MCF 10A (cell line): ENCODE results near the gene IGF1. TPM values are rescaled to one million over a fixed set of nuclear protein-coding genes. Genes with fewer than 3 reads are reported as not detected.

ENCODE experiments used
- BruUV-seq: library from RNA; stranded (reverse); fragments of 400-500 nt; replicated peaks from 2 replicates; lab custom pipeline; 2021; lab: Mats Ljungman, UMichigan
- CTCF ChIA-PET: fragments of 300-600 bp; sonication (Branson Sonifier 250); formaldehyde crosslinking; extraction: SDS; loops from one replicate; lab custom pipeline; 2021; ENCODE audit warnings: antibody characterized with exemption, inconsistent platforms; lab: Yijun Ruan, JAX
- POLR2A ChIA-PET: fragments of 300-600, 350-650 bp; sonication (Branson Sonifier 250); formaldehyde crosslinking; extraction: SDS; loops from one replicate; lab custom pipeline; 2020; ENCODE audit warnings: antibody characterized with exemption, inconsistent platforms; lab: Yijun Ruan, JAX
- DNase-seq: peaks from one replicate; pipeline ENCODE4 v3.0.0-alpha.2; 2018; ENCODE audit not compliant: unreplicated experiment
- H3K27ac Mint-ChIP-seq: one replicate; pipeline ENCODE4 v1.8.0; 2022; ENCODE audit warnings: mild to moderate bottlenecking, low read depth, mixed read lengths; ENCODE audit not compliant: unreplicated experiment
- H3K27me3 Mint-ChIP-seq: one replicate; pipeline ENCODE4 v1.8.0; 2022; ENCODE audit warnings: mixed read lengths; ENCODE audit not compliant: insufficient read depth, unreplicated experiment
- H3K36me3 Mint-ChIP-seq: one replicate; pipeline ENCODE4 v1.8.0; 2022; ENCODE audit warnings: mild to moderate bottlenecking, moderate library complexity, mixed read lengths; ENCODE audit not compliant: insufficient read depth, unreplicated experiment
- H3K4me1 Mint-ChIP-seq: one replicate; pipeline ENCODE4 v1.8.0; 2022; ENCODE audit warnings: mixed read lengths; ENCODE audit not compliant: insufficient read depth, unreplicated experiment
- H3K4me3 Mint-ChIP-seq: one replicate; pipeline ENCODE4 v1.8.0; 2022; ENCODE audit warnings: mild to moderate bottlenecking, moderate library complexity, mixed read lengths; ENCODE audit not compliant: unreplicated experiment
- H3K9me3 Mint-ChIP-seq: one replicate; pipeline ENCODE4 v1.8.0; 2022; ENCODE audit warnings: mixed read lengths; ENCODE audit not compliant: unreplicated experiment
- intact Hi-C: fragments of 100-400 bp; cut with micrococcal nuclease; formaldehyde crosslinking; loops from 2 replicates; pipeline ENCODE4 v1.14.1; 2022
- total RNA-seq: library from RNA; stranded (reverse); gene quantifications from 2 replicates; pipeline ENCODE4 v1.2.3, GENCODE V29; 2022
- TF ChIP-seq, protein P1 (sequence below): fragments of 200-600 bp; IDR thresholded peaks from one replicate; pipeline ENCODE4 v1.8.0; 2022; ENCODE audit warnings: antibody characterized with exemption, mild to moderate bottlenecking; ENCODE audit not compliant: unreplicated experiment

Gene IGF1
- total RNA-seq, 1 experiment from 2014 or later: not detected

DNA sequence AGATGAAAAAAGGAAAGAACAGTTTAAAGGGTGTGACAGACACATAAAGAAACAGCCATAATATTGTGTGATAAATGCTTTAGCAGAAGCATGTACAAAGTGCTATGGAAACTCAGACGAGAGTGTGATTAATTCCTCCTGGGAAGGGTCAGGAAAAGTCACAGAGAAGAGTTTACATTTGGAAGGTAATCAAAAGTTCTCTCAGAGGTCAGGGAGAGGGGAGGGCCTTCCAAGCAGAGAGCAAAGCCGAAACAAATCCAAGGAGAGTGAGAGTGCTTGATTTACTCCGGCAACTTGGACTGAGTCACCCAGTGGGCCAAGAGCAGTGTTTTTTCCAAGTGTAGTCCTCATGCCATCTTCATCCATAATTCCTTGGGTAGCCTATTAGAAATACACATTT lies 108.3 kb downstream of the IGF1 start:
- ChIA-PET POLR2A (no interaction called here), CTCF (no interaction called here)
- H3K9me3 Mint-ChIP-seq: no peaks in the 10 kb centered on the region
- no peak for DNase-seq
- H3K27ac Mint-ChIP-seq: no peak overlapping the region
- no peaks in the 10 kb centered on the region for H3K36me3 Mint-ChIP-seq
- H3K4me3 Mint-ChIP-seq: no peak overlapping the region
- H3K27me3 Mint-ChIP-seq: no peaks in the 10 kb centered on the region
- intact Hi-C loops: no loop called here
- TF ChIP-seq, protein P1, sequence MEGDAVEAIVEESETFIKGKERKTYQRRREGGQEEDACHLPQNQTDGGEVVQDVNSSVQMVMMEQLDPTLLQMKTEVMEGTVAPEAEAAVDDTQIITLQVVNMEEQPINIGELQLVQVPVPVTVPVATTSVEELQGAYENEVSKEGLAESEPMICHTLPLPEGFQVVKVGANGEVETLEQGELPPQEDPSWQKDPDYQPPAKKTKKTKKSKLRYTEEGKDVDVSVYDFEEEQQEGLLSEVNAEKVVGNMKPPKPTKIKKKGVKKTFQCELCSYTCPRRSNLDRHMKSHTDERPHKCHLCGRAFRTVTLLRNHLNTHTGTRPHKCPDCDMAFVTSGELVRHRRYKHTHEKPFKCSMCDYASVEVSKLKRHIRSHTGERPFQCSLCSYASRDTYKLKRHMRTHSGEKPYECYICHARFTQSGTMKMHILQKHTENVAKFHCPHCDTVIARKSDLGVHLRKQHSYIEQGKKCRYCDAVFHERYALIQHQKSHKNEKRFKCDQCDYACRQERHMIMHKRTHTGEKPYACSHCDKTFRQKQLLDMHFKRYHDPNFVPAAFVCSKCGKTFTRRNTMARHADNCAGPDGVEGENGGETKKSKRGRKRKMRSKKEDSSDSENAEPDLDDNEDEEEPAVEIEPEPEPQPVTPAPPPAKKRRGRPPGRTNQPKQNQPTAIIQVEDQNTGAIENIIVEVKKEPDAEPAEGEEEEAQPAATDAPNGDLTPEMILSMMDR: no peak
- no peaks in the 10 kb centered on the region for H3K4me1 Mint-ChIP-seq
- no TSS peak for BruUV-seq

GRCh38 chr12:102371165-102371564 lies 109.2 kb downstream of the IGF1 start:
- no TSS peak for BruUV-seq
- Mint-ChIP-seq H3K27ac (no peak overlapping the region), H3K9me3 (no peaks in the 10 kb centered on the region), H3K36me3 (no peaks in the 10 kb centered on the region), H3K4me3 (no peak overlapping the region), H3K27me3 (no peaks in the 10 kb centered on the region), H3K4me1 (no peaks in the 10 kb centered on the region)
- TF ChIP-seq, protein P1: no peak
- ChIA-PET CTCF (no interaction called here), POLR2A (no interaction called here)
- intact Hi-C loops: no loop called here
- no peak for DNase-seq

DNA sequence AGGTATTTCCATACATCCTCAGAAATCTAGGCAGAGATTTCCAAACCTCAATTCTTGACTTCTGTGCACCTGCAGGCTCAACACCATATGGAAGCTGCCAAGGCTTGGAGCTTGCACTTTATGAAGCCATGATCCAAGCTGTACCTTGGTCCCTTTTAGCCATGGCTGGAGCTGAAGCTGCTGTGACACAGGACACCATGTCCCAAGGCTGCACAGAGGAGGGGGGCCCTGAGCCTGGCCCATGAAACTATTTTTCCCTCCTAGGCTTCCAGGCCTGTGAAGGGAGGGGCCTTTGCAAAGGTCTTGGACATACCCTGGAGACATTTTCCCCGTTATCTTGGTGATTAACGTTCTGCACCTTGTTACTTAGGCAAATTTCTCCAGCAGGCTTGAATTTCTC lies 110.5 kb downstream of the IGF1 start:
- H3K27me3 Mint-ChIP-seq: no peaks in the 10 kb centered on the region
- intact Hi-C loops: no loop called here
- H3K27ac Mint-ChIP-seq: no peak overlapping the region
- no peak for DNase-seq
- H3K4me1 Mint-ChIP-seq: no peaks in the 10 kb centered on the region
- H3K9me3 Mint-ChIP-seq: no peaks in the 10 kb centered on the region
- no peaks in the 10 kb centered on the region for H3K36me3 Mint-ChIP-seq
- CTCF ChIA-PET: no interaction called here
- no TSS peak for BruUV-seq
- TF ChIP-seq, protein P1: no peak
- POLR2A ChIA-PET: no interaction called here
- H3K4me3 Mint-ChIP-seq: no peak overlapping the region

- intact Hi-C loops: no loop called here
- Mint-ChIP-seq H3K27ac (no peak overlapping the region), H3K4me1 (no peaks in the 10 kb centered on the region), H3K9me3 (peaks cover 7% of the 10 kb centered on the region), H3K4me3 (no peak overlapping the region), H3K36me3 (no peaks in the 10 kb centered on the region), H3K27me3 (no peaks in the 10 kb centered on the region)
- ChIA-PET POLR2A (no interaction called here), CTCF (interaction anchor here (0.8 kb wide), 1 partner anchor 49 kb away, joined by 3 read pairs; no protein-coding TSS in a partner anchor)
- no peak for DNase-seq
- TF ChIP-seq, protein P1: no peak
- BruUV-seq: no TSS peak
Observed at GRCh38 chr12:102365365-102365764, 115.0 kb downstream of the IGF1 start.
